Sigmoid colon (tissue), 4 donors: ENCODE data around the gene RTN4IP1.

ENCODE experiments used
- EP300 ChIP-seq, 4 donors: sonication (generic); formaldehyde crosslinking; IDR thresholded peaks; one replicate each; pipeline ENCODE4 v1.6.1; 2017; ENCODE audit warnings: antibody characterized with exemption in 4 of 4
- POLR2A ChIP-seq, 2 donors: fragments of 450-650 bp; IDR thresholded peaks; one replicate each; pipeline ENCODE4 v1.6.1; 2016; ENCODE audit warnings: antibody characterized with exemption in 2 of 2, mild to moderate bottlenecking in 2 of 2, moderate library complexity in 2 of 2
- POLR2AphosphoS5 ChIP-seq, 4 donors: sonication (generic); formaldehyde crosslinking; IDR thresholded peaks; one replicate each; pipeline ENCODE4 v1.6.1; 2017; ENCODE audit warnings: antibody characterized with exemption in 4 of 4
- TF ChIP-seq, protein P1 (sequence below), 4 experiments: fragments of 450-650 bp in 3 of 4; fragments of 200-600 bp in 1 of 4; IDR thresholded peaks; one replicate each; pipeline ENCODE4 v1.5.1; 2016 to 2019; ENCODE audit warnings: antibody characterized with exemption in 4 of 4, mild to moderate bottlenecking in 3 of 4, moderate library complexity in 2 of 4

- TF ChIP-seq, protein P1, sequence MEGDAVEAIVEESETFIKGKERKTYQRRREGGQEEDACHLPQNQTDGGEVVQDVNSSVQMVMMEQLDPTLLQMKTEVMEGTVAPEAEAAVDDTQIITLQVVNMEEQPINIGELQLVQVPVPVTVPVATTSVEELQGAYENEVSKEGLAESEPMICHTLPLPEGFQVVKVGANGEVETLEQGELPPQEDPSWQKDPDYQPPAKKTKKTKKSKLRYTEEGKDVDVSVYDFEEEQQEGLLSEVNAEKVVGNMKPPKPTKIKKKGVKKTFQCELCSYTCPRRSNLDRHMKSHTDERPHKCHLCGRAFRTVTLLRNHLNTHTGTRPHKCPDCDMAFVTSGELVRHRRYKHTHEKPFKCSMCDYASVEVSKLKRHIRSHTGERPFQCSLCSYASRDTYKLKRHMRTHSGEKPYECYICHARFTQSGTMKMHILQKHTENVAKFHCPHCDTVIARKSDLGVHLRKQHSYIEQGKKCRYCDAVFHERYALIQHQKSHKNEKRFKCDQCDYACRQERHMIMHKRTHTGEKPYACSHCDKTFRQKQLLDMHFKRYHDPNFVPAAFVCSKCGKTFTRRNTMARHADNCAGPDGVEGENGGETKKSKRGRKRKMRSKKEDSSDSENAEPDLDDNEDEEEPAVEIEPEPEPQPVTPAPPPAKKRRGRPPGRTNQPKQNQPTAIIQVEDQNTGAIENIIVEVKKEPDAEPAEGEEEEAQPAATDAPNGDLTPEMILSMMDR (IDR thresholded peaks at IDR 0.05) = no peak
- TF ChIP-seq POLR2AphosphoS5 (IDR thresholded peaks at IDR 0.05) (no peak), POLR2A (IDR thresholded peaks at IDR 0.05) (no peak), EP300 (IDR thresholded peaks at IDR 0.05) (no peak)
Measured at GRCh38 chr6:106538145-106538544, 91.2 kb downstream of the RTN4IP1 start.
